ENCODE data around the gene AMY2B.
"Not testable (repeated sequence)": the region's sequence is repeated elsewhere in the genome, so short reads cannot be mapped to it uniquely, and the experiment has no call there.

The AMY2B gene

GRCh38 chr1:103627436-103627835 lies 56.0 kb downstream of the AMY2B start:
- not testable (repeated sequence) for DNase-seq
